ENCODE measurements around the gene SERINC4.

GRCh38 chr15:43795997-43796396 lies 4.0 kb downstream of the SERINC4 start:
- no peak for TF ChIP-seq CTCF (conservative IDR thresholded peaks at IDR 0.05; ENCODE audit: low read depth, low read length)
- no peak for TF ChIP-seq RFX5 (IDR thresholded peaks at IDR 0.05; ENCODE audit: low read depth, low read length)
- TF ChIP-seq USF2 (IDR thresholded peaks at IDR 0.05; ENCODE audit: low read depth, low read length) = no peak
- TF ChIP-seq RCOR1 (IDR thresholded peaks at IDR 0.05; ENCODE audit: insufficient replicate concordance, low read length) = no peak
- TF ChIP-seq SMC3 (IDR thresholded peaks at IDR 0.05; ENCODE audit: low read depth, low read length) = no peak
- TF ChIP-seq ELK1 (IDR thresholded peaks at IDR 0.05; ENCODE audit: borderline replicate concordance, low read depth, low read length) = no peak
- TF ChIP-seq CEBPB (IDR thresholded peaks at IDR 0.05; ENCODE audit: low read depth, low read length) = no peak

Data from IMR-90 (cell line).